RWPE2 (cell line): ENCODE measurements around the gene MACROD2.

Experiments used
- ATAC-seq: fragments of 200-7000 bp; cut with Tn5 transposase; 3 replicates; pipeline ENCODE4 v1.9.1; 2021; ENCODE audit warnings: low read depth
- DNase-seq: peaks from one replicate; pipeline ENCODE4 v3.0.0-alpha.2; 2020; ENCODE audit warnings: low spot score
- H3K27ac ChIP-seq: fragments of 450-650 bp; 2 replicates; pipeline ENCODE4 v1.5.1; 2017; ENCODE audit warnings: mild to moderate bottlenecking; ENCODE audit not compliant: poor library complexity, severe bottlenecking
- H3K27me3 ChIP-seq: fragments of 250-450 bp; sonication (Bioruptor Pico); 2 replicates; pipeline ENCODE4 v1.5.1; 2021; ENCODE audit warnings: mild to moderate bottlenecking, moderate library complexity; ENCODE audit not compliant: insufficient read depth, poor library complexity, severe bottlenecking
- H3K36me3 ChIP-seq: fragments of 250-450 bp; sonication (Bioruptor Pico); 2 replicates; pipeline ENCODE4 v1.5.1; 2020; ENCODE audit warnings: low read depth, mild to moderate bottlenecking, moderate library complexity
- H3K4me1 ChIP-seq: fragments of 250-450 bp; sonication (Bioruptor Pico); 2 replicates; pipeline ENCODE4 v1.5.1; 2021; ENCODE audit warnings: mild to moderate bottlenecking, moderate library complexity; ENCODE audit not compliant: insufficient read depth, poor library complexity, severe bottlenecking
- H3K4me3 ChIP-seq: fragments of 250-450 bp; sonication (Bioruptor Pico); 2 replicates; pipeline ENCODE4 v1.5.1; 2021; ENCODE audit warnings: mild to moderate bottlenecking, moderate library complexity; ENCODE audit not compliant: severe bottlenecking
- H3K9me3 ChIP-seq: fragments of 250-450 bp; sonication (Bioruptor Pico); 2 replicates; pipeline ENCODE4 v1.5.1; 2021; ENCODE audit warnings: mild to moderate bottlenecking, moderate library complexity; ENCODE audit not compliant: severe bottlenecking
- TF ChIP-seq, protein P1 (sequence below): fragments of 450-650 bp; IDR thresholded peaks from one replicate; pipeline ENCODE4 v1.5.1; 2017; ENCODE audit warnings: mild to moderate bottlenecking, moderate library complexity; ENCODE audit not compliant: poor library complexity, severe bottlenecking

The MACROD2 gene

DNA sequence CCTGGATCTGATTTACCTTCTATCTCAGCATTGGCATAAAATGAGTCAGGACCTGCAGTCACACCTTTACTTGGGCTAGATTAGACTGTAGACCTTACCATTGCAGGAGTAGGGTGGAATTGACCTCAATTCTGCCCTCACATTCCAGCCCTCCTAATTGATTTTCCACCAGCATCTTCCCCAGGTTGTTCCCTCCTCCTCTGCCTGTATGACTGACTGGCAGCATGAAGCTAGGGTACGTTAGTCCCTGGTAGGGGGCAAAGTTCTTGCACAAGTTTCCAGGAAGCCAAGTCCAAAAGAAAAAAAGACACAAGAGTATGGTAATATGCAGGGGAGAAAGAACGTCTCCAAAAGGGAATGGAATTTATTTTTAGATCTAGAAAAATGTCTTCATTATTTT lies 567.7 kb downstream of the MACROD2 start:
- no peak for ATAC-seq
- no peaks in the 10 kb centered on the region for H3K9me3 ChIP-seq

DNA sequence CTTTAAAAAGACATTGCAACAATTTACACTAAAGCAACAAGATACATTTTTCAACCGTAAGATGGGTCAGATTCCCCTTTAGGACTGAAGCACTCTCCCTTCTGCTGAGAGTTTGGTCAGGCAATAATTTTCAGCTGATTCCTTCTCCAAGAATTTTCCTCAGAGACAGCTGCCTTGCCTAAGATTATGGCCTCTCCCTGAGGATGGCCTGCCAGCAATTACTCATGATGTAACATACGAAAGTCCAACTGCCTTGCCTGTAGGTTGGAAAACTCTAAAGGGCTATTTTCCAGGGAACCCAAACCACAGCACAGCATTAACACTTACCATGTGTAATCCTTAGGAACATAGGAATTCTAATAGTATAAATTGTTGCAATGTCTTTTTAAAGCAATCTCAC lies 571.2 kb downstream of the MACROD2 start:
- no peaks in the 10 kb centered on the region for H3K9me3 ChIP-seq
- TF ChIP-seq, protein P1, sequence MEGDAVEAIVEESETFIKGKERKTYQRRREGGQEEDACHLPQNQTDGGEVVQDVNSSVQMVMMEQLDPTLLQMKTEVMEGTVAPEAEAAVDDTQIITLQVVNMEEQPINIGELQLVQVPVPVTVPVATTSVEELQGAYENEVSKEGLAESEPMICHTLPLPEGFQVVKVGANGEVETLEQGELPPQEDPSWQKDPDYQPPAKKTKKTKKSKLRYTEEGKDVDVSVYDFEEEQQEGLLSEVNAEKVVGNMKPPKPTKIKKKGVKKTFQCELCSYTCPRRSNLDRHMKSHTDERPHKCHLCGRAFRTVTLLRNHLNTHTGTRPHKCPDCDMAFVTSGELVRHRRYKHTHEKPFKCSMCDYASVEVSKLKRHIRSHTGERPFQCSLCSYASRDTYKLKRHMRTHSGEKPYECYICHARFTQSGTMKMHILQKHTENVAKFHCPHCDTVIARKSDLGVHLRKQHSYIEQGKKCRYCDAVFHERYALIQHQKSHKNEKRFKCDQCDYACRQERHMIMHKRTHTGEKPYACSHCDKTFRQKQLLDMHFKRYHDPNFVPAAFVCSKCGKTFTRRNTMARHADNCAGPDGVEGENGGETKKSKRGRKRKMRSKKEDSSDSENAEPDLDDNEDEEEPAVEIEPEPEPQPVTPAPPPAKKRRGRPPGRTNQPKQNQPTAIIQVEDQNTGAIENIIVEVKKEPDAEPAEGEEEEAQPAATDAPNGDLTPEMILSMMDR, result no peak
- H3K27ac ChIP-seq, result no peak overlapping the region
- ATAC-seq (no peak; the same call in 2 of the 3 replicates), DNase-seq (no peak)
- no peaks in the 10 kb centered on the region for H3K36me3 ChIP-seq
- peaks cover 12% of the 10 kb centered on the region for H3K4me1 ChIP-seq
- no peak overlapping the region for H3K4me3 ChIP-seq
- no peaks in the 10 kb centered on the region for H3K27me3 ChIP-seq

More for the DNA sequence above, 567.7 kb downstream of the MACROD2 start:
- H3K36me3 ChIP-seq, result no peaks in the 10 kb centered on the region
- H3K27me3 ChIP-seq, result no peaks in the 10 kb centered on the region
- DNase-seq, result no peak
- H3K4me1 ChIP-seq, result peaks cover 2% of the 10 kb centered on the region
- no peak overlapping the region for H3K27ac ChIP-seq
- TF ChIP-seq, protein P1, result no peak
- H3K4me3 ChIP-seq, result no peak overlapping the region

DNA sequence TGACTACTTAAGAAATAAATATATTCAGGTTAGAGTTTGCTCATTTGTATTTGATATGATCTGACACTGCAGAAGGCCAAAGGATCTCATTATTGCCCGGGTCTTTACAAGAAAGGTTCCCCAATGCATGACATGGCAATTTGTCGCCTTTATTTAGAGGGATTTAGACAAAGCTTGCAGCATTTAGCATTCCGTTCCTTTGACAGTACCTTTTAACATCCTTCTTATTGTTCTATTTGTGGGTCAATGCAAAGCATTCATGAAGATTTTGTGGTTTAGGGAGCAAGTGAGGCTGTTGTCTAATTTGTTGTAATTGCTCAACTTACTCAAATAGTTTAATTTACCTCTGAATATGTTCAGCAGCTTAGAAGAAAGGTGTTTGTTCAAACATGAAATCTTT lies 572.9 kb downstream of the MACROD2 start:
- H3K4me1 ChIP-seq, result peaks cover 12% of the 10 kb centered on the region
- TF ChIP-seq, protein P1, result no peak
- no peak overlapping the region for H3K4me3 ChIP-seq
- no peak for DNase-seq
- H3K27ac ChIP-seq, result no peak overlapping the region
- H3K27me3 ChIP-seq, result no peaks in the 10 kb centered on the region
- no peaks in the 10 kb centered on the region for H3K9me3 ChIP-seq
- ATAC-seq, result peak; percentile 51; the same call in 1 of the 3 replicates
- H3K36me3 ChIP-seq, result no peaks in the 10 kb centered on the region

DNA sequence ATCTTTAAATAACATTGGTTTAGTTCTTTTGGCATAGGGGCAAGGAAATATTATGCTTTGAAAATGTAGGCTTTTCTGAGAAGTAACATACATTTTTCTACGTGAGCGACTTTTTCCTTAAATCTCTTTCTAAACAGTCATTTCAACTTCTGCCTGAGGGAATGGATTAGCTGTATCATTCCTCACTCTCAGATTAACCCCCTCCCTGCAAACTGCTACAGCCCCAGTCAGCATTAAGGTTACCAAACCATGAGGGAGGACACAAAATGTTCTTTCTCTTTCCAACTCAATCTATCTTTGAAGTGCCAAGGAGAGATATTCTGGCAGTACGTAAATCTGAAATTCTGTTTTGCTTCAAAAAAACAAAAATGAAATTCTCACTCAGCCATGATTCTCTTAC lies 573.4 kb downstream of the MACROD2 start:
- TF ChIP-seq, protein P1, result no peak
- peaks cover 12% of the 10 kb centered on the region for H3K4me1 ChIP-seq
- no peaks in the 10 kb centered on the region for H3K27me3 ChIP-seq
- no peak overlapping the region for H3K4me3 ChIP-seq
- ATAC-seq (peak; percentile 62; the same call in 2 of the 3 replicates), DNase-seq (no peak)
- no peaks in the 10 kb centered on the region for H3K9me3 ChIP-seq
- H3K36me3 ChIP-seq, result no peaks in the 10 kb centered on the region
- H3K27ac ChIP-seq, result no peak overlapping the region

DNA sequence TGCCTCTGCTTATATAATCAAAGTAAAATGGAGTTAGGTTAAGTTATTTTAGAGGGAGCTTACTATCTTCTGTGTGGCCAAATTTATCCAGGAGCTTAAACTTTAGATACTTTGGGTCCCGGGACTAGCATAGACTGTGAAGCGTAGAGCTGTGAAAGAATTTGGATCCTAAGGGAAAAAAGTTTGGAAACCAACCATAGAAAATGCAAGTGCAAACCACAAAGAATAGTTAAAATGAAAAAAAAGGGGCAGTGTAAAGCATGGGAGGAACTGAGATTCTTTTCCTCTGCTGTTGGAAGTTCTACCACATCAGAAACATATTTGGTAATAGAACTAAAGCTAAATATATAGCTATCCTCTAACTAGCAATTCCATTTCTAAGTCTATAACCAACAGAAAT lies 574.3 kb downstream of the MACROD2 start:
- no peaks in the 10 kb centered on the region for H3K36me3 ChIP-seq
- no peak overlapping the region for H3K4me3 ChIP-seq
- no peaks in the 10 kb centered on the region for H3K27me3 ChIP-seq
- TF ChIP-seq, protein P1, result no peak
- ATAC-seq (no peak), DNase-seq (no peak)
- peaks cover 12% of the 10 kb centered on the region for H3K4me1 ChIP-seq
- no peaks in the 10 kb centered on the region for H3K9me3 ChIP-seq
- H3K27ac ChIP-seq, result no peak overlapping the region
